HG03571 (cell line): ENCODE results near the gene KIF1B.
"Not testable (repeated sequence)": the region's sequence is repeated elsewhere in the genome, so short reads cannot be mapped to it uniquely, and the experiment has no call there.

Experiments
- ATAC-seq: cut with Tn5 transposase; IDR thresholded peaks from one replicate; pipeline ENCODE4 v1.9.1; 2021; ENCODE audit not compliant: unreplicated experiment

The KIF1B gene

GRCh38 chr1:10236405-10237156, 26.2 kb downstream of the KIF1B start:
- ATAC-seq: no peak

GRCh38 chr1:10237157-10237539, 26.8 kb downstream of the KIF1B start:
- no peak for ATAC-seq

GRCh38 chr1:10242135-10242534, 31.8 kb downstream of the KIF1B start:
- no peak for ATAC-seq

GRCh38 chr1:10242811-10243210, 32.4 kb downstream of the KIF1B start:
- ATAC-seq: no peak

GRCh38 chr1:10245674-10246073, 35.3 kb downstream of the KIF1B start:
- no peak for ATAC-seq

GRCh38 chr1:10249808-10250457, 39.6 kb downstream of the KIF1B start:
- no peak for ATAC-seq

GRCh38 chr1:10250663-10251062, 40.3 kb downstream of the KIF1B start:
- ATAC-seq: no peak

GRCh38 chr1:10251325-10252108, 41.1 kb downstream of the KIF1B start:
- not testable (repeated sequence) for ATAC-seq

- no peak for ATAC-seq
These were observed 42.1 kb downstream of the KIF1B start for GRCh38 chr1:10252508-10252907.

- no peak for ATAC-seq
These were observed 42.8 kb downstream of the KIF1B start for GRCh38 chr1:10253149-10253548.

GRCh38 chr1:10253755-10254154, 43.4 kb downstream of the KIF1B start:
- ATAC-seq: no peak

- ATAC-seq: no peak
These were observed 47.5 kb downstream of the KIF1B start for GRCh38 chr1:10257851-10258250.

GRCh38 chr1:10259547-10259946, 49.2 kb downstream of the KIF1B start:
- ATAC-seq: not testable (repeated sequence)

GRCh38 chr1:10263450-10264082, 53.2 kb downstream of the KIF1B start:
- no peak for ATAC-seq

GRCh38 chr1:10265027-10265426, 54.7 kb downstream of the KIF1B start:
- no peak for ATAC-seq

- no peak for ATAC-seq
These were observed 55.5 kb downstream of the KIF1B start for GRCh38 chr1:10265900-10266299.

- no peak for ATAC-seq
These were observed 56.9 kb downstream of the KIF1B start for GRCh38 chr1:10267319-10267718.

- ATAC-seq: no peak
These were observed 57.6 kb downstream of the KIF1B start for GRCh38 chr1:10267921-10268320.

- ATAC-seq: no peak
These were observed 60.7 kb downstream of the KIF1B start for GRCh38 chr1:10271090-10271489.

GRCh38 chr1:10271869-10272268, 61.5 kb downstream of the KIF1B start:
- no peak for ATAC-seq

GRCh38 chr1:10272274-10272673, 61.9 kb downstream of the KIF1B start:
- ATAC-seq: no peak
